ENCODE data around the gene SLC25A2. TPM values are rescaled to one million over a fixed set of nuclear protein-coding genes. Genes with fewer than 3 reads are reported as not detected.

Gene SLC25A2
- total RNA-seq, 1 donor from 2014 or later: not detected

DNA sequence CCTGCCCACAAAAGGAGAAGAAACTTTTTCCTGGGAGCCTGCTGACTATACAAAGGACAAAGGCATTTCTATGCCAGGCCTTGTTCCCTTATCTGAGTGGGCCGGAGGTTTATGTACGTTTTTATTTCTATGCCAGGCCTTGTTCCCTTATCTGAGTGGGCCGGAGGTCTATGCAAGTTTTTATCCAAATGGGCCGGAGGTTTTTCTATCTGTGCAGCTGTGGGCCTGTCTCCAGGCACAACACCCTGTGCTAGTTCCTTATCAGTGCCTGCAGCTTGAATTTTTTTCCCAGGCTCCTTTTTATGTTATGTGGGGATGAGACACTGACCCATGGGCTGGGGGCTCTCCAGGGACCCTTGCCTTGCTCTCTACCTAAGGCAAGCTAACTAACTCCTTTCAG, 5.5 kb downstream of the SLC25A2 start:
- DNase-seq (ENCODE audit: low read depth): no peak
- no peak overlapping the region for H3K4me3 ChIP-seq (ENCODE audit: low read depth, low read length)
- TF ChIP-seq, protein P1, sequence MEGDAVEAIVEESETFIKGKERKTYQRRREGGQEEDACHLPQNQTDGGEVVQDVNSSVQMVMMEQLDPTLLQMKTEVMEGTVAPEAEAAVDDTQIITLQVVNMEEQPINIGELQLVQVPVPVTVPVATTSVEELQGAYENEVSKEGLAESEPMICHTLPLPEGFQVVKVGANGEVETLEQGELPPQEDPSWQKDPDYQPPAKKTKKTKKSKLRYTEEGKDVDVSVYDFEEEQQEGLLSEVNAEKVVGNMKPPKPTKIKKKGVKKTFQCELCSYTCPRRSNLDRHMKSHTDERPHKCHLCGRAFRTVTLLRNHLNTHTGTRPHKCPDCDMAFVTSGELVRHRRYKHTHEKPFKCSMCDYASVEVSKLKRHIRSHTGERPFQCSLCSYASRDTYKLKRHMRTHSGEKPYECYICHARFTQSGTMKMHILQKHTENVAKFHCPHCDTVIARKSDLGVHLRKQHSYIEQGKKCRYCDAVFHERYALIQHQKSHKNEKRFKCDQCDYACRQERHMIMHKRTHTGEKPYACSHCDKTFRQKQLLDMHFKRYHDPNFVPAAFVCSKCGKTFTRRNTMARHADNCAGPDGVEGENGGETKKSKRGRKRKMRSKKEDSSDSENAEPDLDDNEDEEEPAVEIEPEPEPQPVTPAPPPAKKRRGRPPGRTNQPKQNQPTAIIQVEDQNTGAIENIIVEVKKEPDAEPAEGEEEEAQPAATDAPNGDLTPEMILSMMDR (conservative IDR thresholded peaks at IDR 0.05; ENCODE audit: low read depth, low read length): no peak

DNA sequence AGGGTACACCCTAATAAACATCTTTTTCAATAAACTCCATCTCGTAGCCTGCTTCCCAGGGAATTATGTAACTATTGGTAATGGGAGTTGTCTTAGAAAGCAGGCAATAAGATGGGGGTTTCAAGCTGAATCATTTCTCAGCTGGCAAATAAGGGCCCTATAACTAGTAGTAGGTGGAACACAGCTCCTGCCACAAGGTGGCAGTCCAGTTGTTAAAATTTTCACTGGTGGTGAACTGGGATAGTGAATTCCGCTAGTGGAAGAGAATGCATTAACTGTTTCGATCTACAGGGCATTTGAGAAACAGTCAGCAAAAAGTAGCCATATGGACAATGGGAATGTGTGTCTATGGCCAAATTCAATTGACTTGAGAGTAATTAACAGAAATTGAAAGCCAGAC, 30.9 kb downstream of the SLC25A2 start:
- DNase-seq (ENCODE audit: low read depth): no peak
- no peak overlapping the region for H3K4me3 ChIP-seq (ENCODE audit: low read depth, low read length)
- TF ChIP-seq, protein P1 (conservative IDR thresholded peaks at IDR 0.05; ENCODE audit: low read depth, low read length): no peak

DNA sequence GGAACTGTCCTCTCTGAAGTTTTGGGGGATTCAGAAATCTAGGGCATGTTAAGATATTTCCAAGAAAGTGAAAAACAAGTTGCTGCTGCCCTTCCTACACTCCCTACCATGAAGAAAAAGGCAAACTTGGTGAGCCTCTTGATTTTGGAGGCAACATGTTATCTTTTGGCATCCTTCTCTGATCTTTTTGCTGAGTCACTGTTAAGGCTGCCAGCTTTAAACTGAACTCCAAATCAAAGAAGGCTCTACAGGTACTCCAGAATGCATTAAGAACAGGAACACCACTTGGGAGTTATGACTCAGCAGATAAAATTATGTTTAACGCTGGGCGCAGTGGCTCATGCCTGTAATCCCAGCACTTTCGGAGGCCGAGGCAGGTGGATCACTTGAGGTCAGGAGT, 34.7 kb downstream of the SLC25A2 start:
- no peak for DNase-seq (ENCODE audit: low read depth)
- no peak overlapping the region for H3K4me3 ChIP-seq (ENCODE audit: low read depth, low read length)
- TF ChIP-seq, protein P1 (conservative IDR thresholded peaks at IDR 0.05; ENCODE audit: low read depth, low read length): no peak

DNA sequence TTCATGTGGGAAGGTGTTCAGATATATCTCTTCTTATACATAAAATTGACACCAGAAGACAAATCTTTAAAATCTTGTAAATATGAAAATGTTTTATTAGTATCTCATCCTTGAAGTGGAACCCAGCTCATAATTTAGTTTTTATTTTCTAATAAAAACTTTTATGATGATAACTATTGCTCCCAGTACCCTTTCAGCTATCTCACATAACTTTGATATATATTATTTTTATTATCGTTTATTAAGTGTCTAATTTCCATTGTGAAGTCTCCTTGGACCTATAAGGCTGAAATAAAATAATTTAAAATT, 42.7 kb downstream of the SLC25A2 start:
- H3K4me3 ChIP-seq (ENCODE audit: low read depth, low read length): no peak overlapping the region
- TF ChIP-seq, protein P1 (conservative IDR thresholded peaks at IDR 0.05; ENCODE audit: low read depth, low read length): no peak
- DNase-seq (ENCODE audit: low read depth): no peak

DNA sequence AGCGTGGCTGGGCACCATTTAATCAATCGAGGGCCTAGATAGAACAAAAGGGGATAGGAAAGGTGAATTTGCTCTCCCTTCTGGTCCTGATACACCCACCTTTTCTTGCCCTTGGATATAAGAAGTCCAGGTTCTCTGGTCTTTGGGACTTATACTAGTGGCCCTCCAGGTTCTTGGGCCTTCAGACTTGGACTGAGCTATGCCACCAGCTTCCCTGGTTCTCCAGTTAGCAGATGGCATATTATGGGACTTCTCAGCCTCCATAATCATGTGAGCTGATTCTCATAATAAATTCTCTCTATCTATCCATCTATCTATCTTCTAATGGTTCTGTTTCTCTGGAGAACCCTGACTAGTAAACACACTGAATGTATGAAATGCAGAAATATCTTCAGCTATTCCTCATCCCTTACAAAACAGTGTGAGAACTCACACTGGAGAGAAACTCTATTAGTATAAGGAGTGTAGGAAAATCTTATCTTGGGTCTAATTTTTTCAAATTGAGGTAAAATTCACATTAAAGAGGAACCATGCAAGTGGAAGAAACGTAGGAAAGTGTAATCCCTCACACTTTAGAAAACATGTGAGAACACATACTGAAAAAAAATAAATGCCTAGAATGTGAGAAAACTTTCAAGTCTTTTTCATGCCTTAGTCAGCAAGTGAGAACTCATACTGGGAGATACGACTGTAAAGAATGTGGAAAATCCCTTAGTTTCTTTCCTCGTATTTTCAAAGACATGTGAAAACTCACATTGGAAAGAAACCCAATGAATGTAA, 43.2 kb downstream of the SLC25A2 start:
- no peak for DNase-seq (ENCODE audit: low read depth)
- H3K4me3 ChIP-seq (ENCODE audit: low read depth, low read length): no peak overlapping the region
- TF ChIP-seq, protein P1 (conservative IDR thresholded peaks at IDR 0.05; ENCODE audit: low read depth, low read length): no peak

DNA sequence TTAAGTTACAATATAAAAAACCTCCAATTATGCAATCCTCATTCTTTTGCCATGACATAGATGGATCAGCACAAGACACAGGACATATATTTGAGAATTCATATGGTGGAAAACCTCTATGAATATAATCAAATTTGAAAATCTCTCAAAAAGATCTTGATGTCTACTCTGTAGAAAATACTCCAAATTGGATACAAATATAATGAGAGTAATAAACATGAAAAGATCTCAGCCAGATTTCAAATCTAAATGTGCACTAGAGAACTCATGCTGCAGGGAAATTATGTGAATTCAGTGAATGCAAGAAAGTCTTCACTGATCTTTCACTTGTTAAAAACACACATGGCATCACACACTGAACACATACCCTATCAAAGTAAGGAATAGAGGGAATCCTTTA, 44.9 kb downstream of the SLC25A2 start:
- no peak for DNase-seq (ENCODE audit: low read depth)
- TF ChIP-seq, protein P1 (conservative IDR thresholded peaks at IDR 0.05; ENCODE audit: low read depth, low read length): no peak
- H3K4me3 ChIP-seq (ENCODE audit: low read depth, low read length): no peak overlapping the region

DNA sequence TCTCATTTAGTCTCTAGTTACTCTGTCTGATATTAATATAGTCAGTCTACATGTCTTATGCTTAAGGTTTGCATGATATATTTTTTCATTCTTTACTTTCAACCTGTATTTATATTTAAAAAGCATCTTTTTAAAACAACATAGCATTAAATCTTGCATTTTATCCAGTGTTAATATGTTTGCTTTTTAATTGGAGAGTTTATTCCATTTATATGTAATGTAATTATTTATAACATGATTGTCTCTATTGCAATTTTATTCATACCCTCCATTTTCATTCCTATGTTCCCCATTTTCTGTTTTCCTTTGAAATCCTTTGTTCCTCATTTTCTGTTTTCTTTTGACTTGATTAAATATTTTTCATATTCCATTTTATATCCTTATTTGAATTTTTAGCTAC, 45.4 kb downstream of the SLC25A2 start:
- H3K4me3 ChIP-seq (ENCODE audit: low read depth, low read length): no peak overlapping the region
- TF ChIP-seq, protein P1 (conservative IDR thresholded peaks at IDR 0.05; ENCODE audit: low read depth, low read length): no peak
- DNase-seq (ENCODE audit: low read depth): no peak

All from epithelial cell of proximal tubule (primary cell).